Fibroblast of the aortic adventitia (primary cell): ENCODE measurements around the gene TPPP2. TPM values are rescaled to one million over a fixed set of nuclear protein-coding genes. Genes with fewer than 3 reads are reported as not detected.

Experiments used
- DNase-seq: peaks from one replicate; pipeline ENCODE4 v3.0.0-alpha.2; 2010; ENCODE audit warnings: low read depth
- H3K4me3 ChIP-seq: 2 replicates; pipeline ENCODE4 v1.5.1; 2011; ENCODE audit warnings: low read depth, mild to moderate bottlenecking, control low read depth, low read length, moderate library complexity
- CTCF ChIP-seq: IDR thresholded peaks from 2 replicates; pipeline ENCODE4 v1.5.1; 2011; ENCODE audit warnings: mild to moderate bottlenecking, low read length, control low read depth, inconsistent platforms; ENCODE audit not compliant: insufficient read depth
- total RNA-seq: library from RNA; depleted of rRNA; stranded (reverse); fragments of >200 nt; gene quantifications from 2 replicates; pipeline ENCODE4 v1.2.3, GENCODE V29; 2012; ENCODE audit warnings: low replicate concordance

TPPP2 gene
- total RNA-seq, 1 donor, result not detected

GRCh38 chr14:21077672-21078071 is 47.7 kb downstream of the TPPP2 start:
- no peak overlapping the region for H3K4me3 ChIP-seq
- no peak for DNase-seq
- TF ChIP-seq CTCF, result no peak

GRCh38 chr14:21078287-21078686 is 48.3 kb downstream of the TPPP2 start:
- no peak overlapping the region for H3K4me3 ChIP-seq
- TF ChIP-seq CTCF, result no peak
- DNase-seq, result no peak

- H3K4me3 ChIP-seq, result no peak overlapping the region
- TF ChIP-seq CTCF, result no peak
- DNase-seq, result no peak
Measured at GRCh38 chr14:21078726-21079125, 48.7 kb downstream of the TPPP2 start.

GRCh38 chr14:21081521-21082142 is 51.6 kb downstream of the TPPP2 start:
- no peak for DNase-seq
- no peak overlapping the region for H3K4me3 ChIP-seq
- TF ChIP-seq CTCF, result no peak

Other genes starting within 250 kb of the TPPP2 start
- not detected in 2 replicates for gene RNASE6, start 248.9 kb upstream of the TPPP2 start, total RNA-seq
- gene RNASE1, start 227.4 kb upstream of the TPPP2 start, total RNA-seq, result 1.7 TPM in 1 of 2 replicates, not detected in the other
- not detected in 2 replicates for gene RNASE3, start 138.8 kb upstream of the TPPP2 start, total RNA-seq
- gene RNASE2, start 74.7 kb upstream of the TPPP2 start, total RNA-seq, result not detected in 2 replicates
- gene METTL17, start 40.2 kb upstream of the TPPP2 start, total RNA-seq, result 17.3 and 44.2 TPM in 2 replicates
- gene SLC39A2, start 30.9 kb upstream of the TPPP2 start, total RNA-seq, result 0.18 TPM in 1 of 2 replicates, not detected in the other
- gene NDRG2, start 5.2 kb upstream of the TPPP2 start, total RNA-seq, result 1.8 and 10.5 TPM in 2 replicates
- not detected in 2 replicates for gene RNASE13, start 4.6 kb downstream of the TPPP2 start, total RNA-seq
- not detected in 2 replicates for gene RNASE7, start 12.1 kb downstream of the TPPP2 start, total RNA-seq
- not detected in 2 replicates for gene RNASE8, start 27.6 kb downstream of the TPPP2 start, total RNA-seq
- 47.4 and 71.9 TPM in 2 replicates for gene ARHGEF40, start 40.1 kb downstream of the TPPP2 start, total RNA-seq
- 5.9 and 22.4 TPM in 2 replicates for gene ZNF219, start 68.4 kb downstream of the TPPP2 start, total RNA-seq
- gene TMEM253, start 70.8 kb downstream of the TPPP2 start, total RNA-seq, result 0.27 TPM in 1 of 2 replicates, not detected in the other
- 0.08 TPM in 1 of 2 replicates, not detected in the other for gene OR5AU1, start 125.8 kb downstream of the TPPP2 start, total RNA-seq
- gene HNRNPC, start 239.2 kb downstream of the TPPP2 start, total RNA-seq, result 458 and 913 TPM in 2 replicates
- not detected in 2 replicates for gene RPGRIP1, start 249.9 kb downstream of the TPPP2 start, total RNA-seq